Measurements from ENCODE around the gene GFI1B. TPM values are rescaled to one million over a fixed set of nuclear protein-coding genes. Genes with fewer than 3 reads are reported as not detected.

Gene GFI1B
- total RNA-seq, 1 experiment from 2014 or later, result not detected

DNA sequence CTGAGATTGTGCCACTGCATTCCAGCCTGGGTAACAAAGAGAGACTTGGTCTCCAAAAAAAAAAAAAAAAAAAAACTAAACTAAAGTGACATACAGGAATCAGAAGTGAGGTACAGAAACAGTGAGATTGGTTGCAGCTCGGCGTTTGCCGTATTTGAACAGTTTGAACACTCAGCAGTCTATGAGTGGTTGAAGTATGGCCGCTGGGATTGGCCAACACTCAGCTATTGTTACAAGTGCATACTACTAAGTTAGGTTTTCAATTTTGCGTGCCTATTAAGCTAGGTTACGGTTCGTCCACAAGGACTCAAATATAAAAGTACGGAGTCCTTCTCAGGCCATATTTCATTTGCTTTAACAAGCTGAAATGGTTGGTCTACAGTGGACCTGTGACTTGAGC lies 30.7 kb upstream of the GFI1B start:
- Histone ChIP-seq H3K4me1 (ENCODE audit: insufficient read depth, low read length, poor library complexity, severe bottlenecking) (peaks cover 7% of the 10 kb centered on the region), H3K4me3 (ENCODE audit: low read depth, low read length, poor library complexity, severe bottlenecking) (no peak overlapping the region), H3K27ac (ENCODE audit: low read depth, low read length, poor library complexity, severe bottlenecking) (no peak overlapping the region), H3K9me3 (ENCODE audit: low read depth, low read length, poor library complexity, severe bottlenecking) (no peaks in the 10 kb centered on the region), H3K36me3 (ENCODE audit: insufficient read depth, low read length, poor library complexity, severe bottlenecking) (no peaks in the 10 kb centered on the region), H3K27me3 (replicated peaks; ENCODE audit: insufficient read depth, low read depth, low read length, poor library complexity) (no peaks in the 10 kb centered on the region)
- no peak for TF ChIP-seq EZH2 (IDR thresholded peaks at IDR 0.05; ENCODE audit: borderline replicate concordance, low read depth, low read length, poor library complexity, severe bottlenecking)
- TF ChIP-seq, protein P1, sequence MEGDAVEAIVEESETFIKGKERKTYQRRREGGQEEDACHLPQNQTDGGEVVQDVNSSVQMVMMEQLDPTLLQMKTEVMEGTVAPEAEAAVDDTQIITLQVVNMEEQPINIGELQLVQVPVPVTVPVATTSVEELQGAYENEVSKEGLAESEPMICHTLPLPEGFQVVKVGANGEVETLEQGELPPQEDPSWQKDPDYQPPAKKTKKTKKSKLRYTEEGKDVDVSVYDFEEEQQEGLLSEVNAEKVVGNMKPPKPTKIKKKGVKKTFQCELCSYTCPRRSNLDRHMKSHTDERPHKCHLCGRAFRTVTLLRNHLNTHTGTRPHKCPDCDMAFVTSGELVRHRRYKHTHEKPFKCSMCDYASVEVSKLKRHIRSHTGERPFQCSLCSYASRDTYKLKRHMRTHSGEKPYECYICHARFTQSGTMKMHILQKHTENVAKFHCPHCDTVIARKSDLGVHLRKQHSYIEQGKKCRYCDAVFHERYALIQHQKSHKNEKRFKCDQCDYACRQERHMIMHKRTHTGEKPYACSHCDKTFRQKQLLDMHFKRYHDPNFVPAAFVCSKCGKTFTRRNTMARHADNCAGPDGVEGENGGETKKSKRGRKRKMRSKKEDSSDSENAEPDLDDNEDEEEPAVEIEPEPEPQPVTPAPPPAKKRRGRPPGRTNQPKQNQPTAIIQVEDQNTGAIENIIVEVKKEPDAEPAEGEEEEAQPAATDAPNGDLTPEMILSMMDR (conservative IDR thresholded peaks at IDR 0.05; ENCODE audit: low read depth, low read length), result no peak
- POLR2A ChIA-PET (ENCODE audit: low non-redundant PET), result no interaction called here
- no peak for DNase-seq (ENCODE audit: low spot score)
- intact Hi-C loops (cut with micrococcal nuclease; ENCODE audit: unreplicated experiment), result no loop called here
- no TSS peak for BruUV-seq (replicated peaks)
- CTCF ChIA-PET, result no interaction called here

GRCh38 chr9:132948482-132949050 lies 29.9 kb upstream of the GFI1B start:
- no TSS peak for BruUV-seq (replicated peaks)
- ChIA-PET CTCF (interaction anchor here (0.6 kb wide), 1 partner anchor 17 kb away, joined by 3 read pairs; no protein-coding TSS in a partner anchor), POLR2A (ENCODE audit: low non-redundant PET) (no interaction called here)
- no peaks in the 10 kb centered on the region for H3K27me3 ChIP-seq (replicated peaks; ENCODE audit: insufficient read depth, low read depth, low read length, poor library complexity)
- H3K36me3 ChIP-seq (ENCODE audit: insufficient read depth, low read length, poor library complexity, severe bottlenecking), result no peaks in the 10 kb centered on the region
- no peaks in the 10 kb centered on the region for H3K9me3 ChIP-seq (ENCODE audit: low read depth, low read length, poor library complexity, severe bottlenecking)
- H3K4me3 ChIP-seq (ENCODE audit: low read depth, low read length, poor library complexity, severe bottlenecking), result no peak overlapping the region
- DNase-seq (ENCODE audit: low spot score), result no peak
- H3K27ac ChIP-seq (ENCODE audit: low read depth, low read length, poor library complexity, severe bottlenecking), result no peak overlapping the region
- TF ChIP-seq, protein P1 (conservative IDR thresholded peaks at IDR 0.05; ENCODE audit: low read depth, low read length), result no peak
- TF ChIP-seq EZH2 (IDR thresholded peaks at IDR 0.05; ENCODE audit: borderline replicate concordance, low read depth, low read length, poor library complexity, severe bottlenecking), result no peak
- intact Hi-C loops (cut with micrococcal nuclease; ENCODE audit: unreplicated experiment), result no loop called here
- peaks cover under 1% of the 10 kb centered on the region for H3K4me1 ChIP-seq (ENCODE audit: insufficient read depth, low read length, poor library complexity, severe bottlenecking)

- Histone ChIP-seq H3K36me3 (ENCODE audit: insufficient read depth, low read length, poor library complexity, severe bottlenecking) (no peaks in the 10 kb centered on the region), H3K4me1 (ENCODE audit: insufficient read depth, low read length, poor library complexity, severe bottlenecking) (no peaks in the 10 kb centered on the region), H3K9me3 (ENCODE audit: low read depth, low read length, poor library complexity, severe bottlenecking) (no peaks in the 10 kb centered on the region), H3K4me3 (ENCODE audit: low read depth, low read length, poor library complexity, severe bottlenecking) (no peak overlapping the region), H3K27me3 (replicated peaks; ENCODE audit: insufficient read depth, low read depth, low read length, poor library complexity) (no peaks in the 10 kb centered on the region), H3K27ac (ENCODE audit: low read depth, low read length, poor library complexity, severe bottlenecking) (no peak overlapping the region)
- no TSS peak for BruUV-seq (replicated peaks)
- ChIA-PET CTCF (no interaction called here), POLR2A (ENCODE audit: low non-redundant PET) (no interaction called here)
- intact Hi-C loops (cut with micrococcal nuclease; ENCODE audit: unreplicated experiment), result no loop called here
- no peak for DNase-seq (ENCODE audit: low spot score)
- TF ChIP-seq, protein P1 (conservative IDR thresholded peaks at IDR 0.05; ENCODE audit: low read depth, low read length), result no peak
- no peak for TF ChIP-seq EZH2 (IDR thresholded peaks at IDR 0.05; ENCODE audit: borderline replicate concordance, low read depth, low read length, poor library complexity, severe bottlenecking)
Observed at GRCh38 chr9:132949709-132950108, 28.8 kb upstream of the GFI1B start.

Data from A673 (cell line).